GM21619 (cell line): ENCODE results near the gene TTN.

Source experiments
- ATAC-seq: cut with Tn5 transposase; IDR thresholded peaks from one replicate; pipeline ENCODE4 v1.9.1; 2021; ENCODE audit not compliant: unreplicated experiment

TTN gene

GRCh38 chr2:178756843-178757242, 50.4 kb downstream of the TTN start:
- ATAC-seq = no peak

- ATAC-seq = no peak
Measured at GRCh38 chr2:178756343-178756742, 50.9 kb downstream of the TTN start.

GRCh38 chr2:178747767-178748166, 59.5 kb downstream of the TTN start:
- ATAC-seq = no peak

GRCh38 chr2:178734518-178734917, 72.7 kb downstream of the TTN start:
- no peak for ATAC-seq

- ATAC-seq = no peak
Measured at GRCh38 chr2:178733975-178734374, 73.2 kb downstream of the TTN start.

- no peak for ATAC-seq
Measured at GRCh38 chr2:178732913-178733312, 74.3 kb downstream of the TTN start.

- ATAC-seq = no peak
Measured at GRCh38 chr2:178731300-178731699, 75.9 kb downstream of the TTN start.

GRCh38 chr2:178730049-178730448, 77.2 kb downstream of the TTN start:
- ATAC-seq = no peak

- no peak for ATAC-seq
Measured at GRCh38 chr2:178723786-178724346, 83.4 kb downstream of the TTN start.

GRCh38 chr2:178722296-178722695, 84.9 kb downstream of the TTN start:
- no peak for ATAC-seq

- no peak for ATAC-seq
Measured at GRCh38 chr2:178718988-178719387, 88.2 kb downstream of the TTN start.

- ATAC-seq = no peak
Measured at GRCh38 chr2:178718283-178718682, 88.9 kb downstream of the TTN start.

- no peak for ATAC-seq
Measured at GRCh38 chr2:178716394-178716793, 90.8 kb downstream of the TTN start.

GRCh38 chr2:178715366-178715765, 91.9 kb downstream of the TTN start:
- no peak for ATAC-seq

- no peak for ATAC-seq
Measured at GRCh38 chr2:178707476-178707875, 99.7 kb downstream of the TTN start.

GRCh38 chr2:178704876-178705275, 102.3 kb downstream of the TTN start:
- ATAC-seq = no peak

- no peak for ATAC-seq
Measured at GRCh38 chr2:178702361-178702760, 104.9 kb downstream of the TTN start.

- ATAC-seq = no peak
Measured at GRCh38 chr2:178700922-178701342, 106.3 kb downstream of the TTN start.

GRCh38 chr2:178700136-178700535, 107.1 kb downstream of the TTN start:
- ATAC-seq = no peak

- ATAC-seq = no peak
Measured at GRCh38 chr2:178692845-178693244, 114.4 kb downstream of the TTN start.

GRCh38 chr2:178689808-178690207, 117.4 kb downstream of the TTN start:
- ATAC-seq = no peak

- no peak for ATAC-seq
Measured at GRCh38 chr2:178683877-178684276, 123.3 kb downstream of the TTN start.

- ATAC-seq = no peak
Measured at GRCh38 chr2:178681081-178681480, 126.1 kb downstream of the TTN start.

- no peak for ATAC-seq
Measured at GRCh38 chr2:178679891-178680290, 127.3 kb downstream of the TTN start.
